ENCODE results near the gene KISS1R.
"Not testable (repeated sequence)": the region's sequence is repeated elsewhere in the genome, so short reads cannot be mapped to it uniquely, and the experiment has no call there.

KISS1R gene

GRCh38 chr19:882871-883497 is 34.1 kb upstream of the KISS1R start:
- DNase-seq, result no peak

DNA sequence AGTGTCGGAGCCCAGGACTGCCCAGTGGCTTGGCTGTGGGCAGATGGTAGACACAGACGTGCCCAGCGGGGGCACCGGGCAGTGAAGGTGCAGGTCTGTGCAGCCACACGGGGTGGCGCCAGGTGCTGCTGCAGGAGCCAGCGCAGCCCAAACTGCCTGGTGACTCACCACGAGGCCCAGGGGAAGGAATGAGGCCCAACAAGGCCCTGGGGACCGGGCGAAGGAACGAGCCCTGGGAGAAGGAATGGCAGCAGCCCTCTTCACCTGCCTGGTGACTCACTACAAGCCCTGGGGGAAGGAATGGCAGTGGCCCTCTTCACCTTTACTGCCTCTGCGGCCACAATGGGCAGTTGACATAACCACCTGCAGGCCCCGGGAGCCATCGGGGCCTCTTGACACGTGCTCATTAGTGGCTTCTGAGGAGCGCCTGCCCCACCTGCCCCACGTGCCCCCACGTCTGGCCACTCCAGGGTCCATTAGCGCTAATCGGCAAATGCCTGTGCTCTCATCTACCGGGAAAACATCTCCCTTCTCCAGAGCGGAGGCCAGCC is 33.4 kb upstream of the KISS1R start:
- DNase-seq, result no peak

DNA sequence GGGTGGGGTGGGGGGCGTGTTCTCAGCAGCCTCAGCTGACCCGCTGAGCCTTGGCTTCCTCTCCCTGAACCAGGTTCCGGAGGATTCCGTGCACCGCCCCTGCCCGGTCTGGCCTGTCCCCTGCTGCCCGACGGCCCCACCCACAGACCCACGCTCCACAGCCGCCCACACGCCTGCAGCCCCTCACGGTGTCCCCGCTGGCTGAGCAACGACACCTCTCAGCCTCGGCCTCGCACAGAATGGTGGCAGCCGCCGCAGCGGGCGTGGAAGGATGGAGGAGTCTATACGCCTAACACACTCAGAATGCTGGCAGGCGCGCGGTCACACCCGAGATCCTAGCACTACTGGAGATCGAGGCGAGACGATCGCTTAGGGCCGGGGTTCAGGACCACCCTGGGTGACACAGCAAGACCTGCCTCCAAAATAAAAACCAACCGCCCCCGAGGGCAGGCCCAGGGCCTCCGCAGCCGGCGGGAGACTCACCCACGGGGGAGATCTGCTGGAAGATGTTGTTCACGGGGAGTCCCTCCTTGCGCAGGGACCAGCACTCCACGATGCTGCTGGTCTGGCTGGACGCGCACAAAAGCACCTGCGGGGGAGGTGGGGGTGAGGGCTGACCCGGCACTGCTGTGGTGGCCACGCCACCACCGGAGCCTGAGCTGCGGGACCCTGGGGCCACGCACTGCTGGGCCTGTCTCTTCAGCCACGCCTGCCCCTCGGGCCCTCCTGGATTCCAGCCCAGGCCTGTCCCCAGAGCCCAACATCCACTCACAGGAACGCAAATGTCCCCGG is 32.5 kb upstream of the KISS1R start:
- DNase-seq, result no peak

DNA sequence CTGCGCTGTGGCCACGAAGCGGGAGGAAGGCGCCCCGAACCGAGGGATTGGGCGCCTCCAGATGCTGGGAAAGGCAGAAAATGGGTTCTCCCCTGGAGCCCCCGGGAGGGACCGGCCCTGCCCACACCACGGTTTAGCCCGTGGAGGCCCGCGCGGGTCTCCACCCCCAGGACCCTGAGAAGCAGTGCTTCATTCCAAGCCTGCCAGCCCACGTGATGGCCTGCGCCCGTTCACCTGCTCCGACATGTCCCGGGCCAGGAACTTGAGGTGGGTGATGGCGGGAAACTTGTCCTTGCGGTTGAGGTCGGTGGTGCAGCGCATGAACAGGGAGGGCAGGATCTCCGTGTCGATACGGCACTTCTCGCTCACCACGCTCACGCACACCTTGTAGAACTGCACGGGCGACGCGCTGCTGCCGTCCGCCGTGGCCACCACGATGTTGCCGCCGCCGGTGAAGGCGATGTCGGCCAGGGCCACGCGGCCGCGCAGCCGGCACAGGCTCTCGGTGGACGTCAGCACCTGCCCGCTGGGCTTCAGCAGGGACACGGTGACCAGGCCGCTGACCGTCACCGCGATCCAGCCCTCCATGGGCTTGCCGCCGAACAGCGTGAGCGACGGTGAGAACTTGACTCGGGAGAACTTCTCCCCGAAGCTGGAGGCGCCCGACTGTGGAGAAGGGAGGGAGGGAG is 31.5 kb upstream of the KISS1R start:
- DNase-seq, result no peak

- DNase-seq, result no peak
Observed at GRCh38 chr19:887072-887471, 30.1 kb upstream of the KISS1R start.

DNA sequence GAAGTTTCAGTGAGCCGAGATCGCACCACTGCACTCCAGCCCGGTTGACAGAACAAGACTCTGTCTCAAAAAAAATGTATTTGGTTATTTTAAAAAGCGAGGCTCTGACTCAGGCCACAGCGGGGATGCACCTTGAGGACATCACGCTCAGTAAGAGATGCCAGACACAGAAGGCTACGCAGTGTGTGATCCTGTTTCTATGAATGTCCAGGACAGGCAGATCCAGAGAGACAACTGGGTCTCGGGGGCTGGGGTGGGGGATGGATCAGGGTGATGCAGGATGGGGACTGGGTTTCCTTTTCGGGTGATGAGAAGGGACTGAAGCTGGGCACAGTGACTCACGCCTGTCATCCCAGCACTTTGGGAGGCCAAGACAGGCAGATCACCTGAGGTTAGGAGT is 29.5 kb upstream of the KISS1R start:
- DNase-seq, result no peak

DNA sequence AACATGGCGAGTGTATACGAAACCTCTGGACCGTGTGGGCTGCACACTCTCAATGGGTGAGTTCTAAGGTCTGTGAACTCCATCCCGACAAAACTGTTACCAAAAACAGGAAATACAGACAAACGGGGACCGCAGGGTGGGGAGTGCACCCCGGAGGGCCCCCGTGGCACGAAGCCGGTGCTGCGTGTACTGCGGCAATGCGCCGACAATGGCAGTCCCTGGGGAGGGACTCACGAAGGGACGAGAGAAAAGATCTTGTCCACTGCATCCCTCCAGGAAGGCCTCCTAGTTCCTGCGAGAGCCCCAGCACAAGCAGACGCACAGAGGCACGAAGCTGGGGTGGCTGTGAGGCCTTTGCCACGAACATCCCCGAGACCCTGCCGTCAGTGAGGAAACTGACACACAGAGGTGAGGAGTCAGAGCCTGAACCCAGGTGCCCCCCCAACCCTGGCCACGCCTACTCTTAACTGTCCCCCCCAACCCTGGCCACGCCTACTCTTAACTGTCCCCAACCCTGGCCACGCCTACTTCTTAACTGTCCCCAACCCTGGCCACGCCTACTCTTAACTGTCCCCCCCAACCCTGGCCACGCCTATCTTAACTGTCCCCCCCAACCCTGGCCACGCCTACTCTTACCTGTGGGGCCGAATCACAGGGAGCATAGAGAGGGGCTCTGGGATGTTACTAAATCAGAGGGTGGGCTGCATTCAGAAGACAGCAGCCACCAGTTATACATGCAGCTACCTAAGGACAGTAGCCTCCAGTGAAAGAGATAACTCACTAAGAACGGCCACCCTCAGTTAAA is 28.4 kb upstream of the KISS1R start:
- no peak for DNase-seq

- DNase-seq, result no peak
Observed at GRCh38 chr19:889662-890295, 27.4 kb upstream of the KISS1R start.

- no peak for DNase-seq
Observed at GRCh38 chr19:890831-891230, 26.3 kb upstream of the KISS1R start.

GRCh38 chr19:891421-892200 is 25.5 kb upstream of the KISS1R start:
- DNase-seq, result not testable (repeated sequence)

- DNase-seq, result no peak
Observed at GRCh38 chr19:892243-892893, 24.8 kb upstream of the KISS1R start.

DNA sequence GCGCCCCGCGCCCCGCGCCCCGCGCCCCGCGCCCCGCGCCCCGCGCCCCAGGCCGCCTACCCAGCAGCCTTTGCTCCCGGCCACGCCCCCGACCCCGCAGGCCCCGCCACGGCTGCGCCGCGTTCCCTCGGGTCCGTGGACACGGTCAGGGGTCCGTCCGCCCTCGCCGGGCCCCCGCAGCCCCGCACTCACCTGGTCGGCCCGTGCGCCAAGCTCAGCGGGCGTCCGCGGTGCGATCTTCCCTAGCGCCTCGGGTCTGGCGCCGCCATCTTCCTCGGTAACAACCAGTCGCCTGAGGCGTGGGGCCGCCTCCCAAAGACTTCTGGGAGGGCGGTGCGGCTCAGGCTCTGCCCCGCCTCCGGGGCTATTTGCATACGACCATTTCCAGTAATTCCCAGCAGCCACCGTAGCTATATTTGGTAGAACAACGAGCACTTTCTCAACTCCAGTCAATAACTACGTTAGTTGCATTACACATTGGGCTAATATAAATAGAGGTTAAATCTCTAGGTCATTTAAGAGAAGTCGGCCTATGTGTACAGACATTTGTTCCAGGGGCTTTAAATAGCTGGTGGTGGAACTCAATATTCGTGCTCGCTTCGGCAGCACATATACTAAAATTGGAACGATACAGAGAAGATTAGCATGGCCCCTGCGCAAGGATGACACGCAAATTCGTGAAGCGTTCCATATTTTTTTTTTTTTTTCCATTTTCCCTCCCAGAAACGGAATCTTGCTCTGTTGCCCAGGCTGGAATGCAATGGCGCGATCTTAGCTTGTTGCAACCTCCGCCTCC is 24.0 kb upstream of the KISS1R start, which contains the start of the genes MED16 and RNU6-9:
Gene MED16, minus strand, starts transcription at position 294 of the 796 bp plus-strand sequence. CDS start 2,056 bp downstream, outside the sequence.
Gene RNU6-9, plus strand, starts transcription at position 591 of the 796 bp plus-strand sequence.
- peak; percentile 77 for DNase-seq

DNA sequence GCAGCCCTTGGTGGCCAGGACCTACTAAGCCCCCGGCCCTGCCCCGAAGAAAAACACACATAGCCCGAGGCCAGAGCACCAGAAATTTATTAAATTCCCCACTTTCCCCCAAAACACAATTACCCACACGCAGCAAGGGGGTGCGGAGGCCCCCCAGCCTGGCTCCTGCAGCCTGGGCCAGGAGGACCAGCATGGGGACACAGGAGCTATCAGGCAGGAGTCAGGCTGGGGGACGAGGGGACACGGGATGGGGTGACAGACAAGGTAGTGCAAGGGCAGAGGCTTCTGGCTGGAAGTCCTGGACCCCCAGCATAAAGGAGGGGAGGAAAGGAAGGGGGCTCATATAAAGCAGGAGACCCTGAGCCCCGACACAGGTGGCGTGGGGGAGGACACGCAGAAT is 20.7 kb upstream of the KISS1R start:
- DNase-seq, result no peak

- no peak for DNase-seq
Observed at GRCh38 chr19:896999-897398, 20.1 kb upstream of the KISS1R start.

DNA sequence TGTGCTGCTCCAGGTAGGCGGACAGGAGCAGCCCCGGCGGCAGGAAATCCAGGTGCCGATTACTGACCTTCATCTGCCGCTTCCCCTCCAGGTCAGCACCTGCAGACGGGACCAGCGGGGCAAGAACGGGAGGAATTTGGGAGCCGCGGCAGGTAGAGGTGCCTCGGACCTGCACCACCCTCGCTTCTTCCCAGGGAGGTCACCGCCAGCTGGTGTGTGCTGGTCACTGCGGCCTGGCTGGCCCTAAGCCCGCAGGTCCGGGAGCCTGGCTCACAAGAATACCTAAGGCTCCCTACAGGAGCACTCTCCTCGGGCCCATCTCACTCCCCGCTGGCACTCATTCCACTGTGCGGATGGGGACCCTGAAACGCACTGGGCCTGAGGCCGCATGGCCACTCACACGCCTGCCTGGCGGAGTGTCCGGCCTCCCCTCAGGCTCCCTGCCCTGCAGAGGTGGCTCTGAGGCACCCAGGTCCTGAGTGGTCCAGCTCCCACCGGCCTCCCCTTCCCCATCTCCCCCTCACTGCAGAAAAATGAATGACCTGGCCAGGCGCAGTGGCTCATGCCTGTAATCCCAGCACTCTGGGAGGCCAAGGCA is 19.6 kb upstream of the KISS1R start:
- no peak for DNase-seq

- DNase-seq, result peak; percentile 66
Observed at GRCh38 chr19:898663-899062, 18.5 kb upstream of the KISS1R start.

GRCh38 chr19:899336-900042 is 17.6 kb upstream of the KISS1R start:
- DNase-seq, result no peak

DNA sequence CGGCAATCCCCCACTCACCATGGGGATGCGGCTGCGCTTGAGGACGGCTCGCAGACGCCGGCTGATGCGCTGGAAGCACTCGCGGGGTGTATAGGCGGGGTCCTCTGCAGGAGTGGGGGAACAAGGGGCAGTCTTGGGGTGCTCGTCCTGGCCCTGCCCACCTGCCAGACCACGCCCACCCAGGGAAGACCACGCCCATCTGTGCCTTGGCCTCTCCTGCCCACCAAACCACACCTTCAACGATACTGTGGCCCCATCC is 17.2 kb upstream of the KISS1R start:
- no peak for DNase-seq
